GM13977 (cell line): ENCODE data around the gene UNC80.

Source experiments
- DNase-seq: peaks from one replicate; pipeline ENCODE4 v3.0.0; 2012; ENCODE audit warnings: low spot score
- CTCF ChIP-seq: IDR thresholded peaks from 2 replicates; pipeline ENCODE4 v1.5.1; 2012; ENCODE audit warnings: mild to moderate bottlenecking, control low read depth; ENCODE audit not compliant: insufficient read depth; ENCODE audit errors: extremely low read depth, missing control alignments
- in situ Hi-C: fragments of 300-500 bp; cut with MboI; formaldehyde crosslinking; loops from one replicate; pipeline ENCODE4 v1.12.0; 2022; ENCODE audit warnings: low sequenced_read_pairs, low pct_unique_long_range_greater_than_20kb, mixed read lengths, inconsistent platforms; ENCODE audit not compliant: unreplicated experiment

The UNC80 gene

GRCh38 chr2:209864716-209865295 is 93.2 kb downstream of the UNC80 start:
- in situ Hi-C loops = no loop called here
- TF ChIP-seq CTCF = no peak
- no peak for DNase-seq

- TF ChIP-seq CTCF = no peak
- no peak for DNase-seq
- in situ Hi-C loops = no loop called here
Measured at GRCh38 chr2:209868271-209868994, 96.8 kb downstream of the UNC80 start.

GRCh38 chr2:209870067-209870466 is 98.4 kb downstream of the UNC80 start:
- DNase-seq = no peak
- in situ Hi-C loops = no loop called here
- TF ChIP-seq CTCF = no peak

- DNase-seq = no peak
- TF ChIP-seq CTCF = no peak
- in situ Hi-C loops = no loop called here
Measured at GRCh38 chr2:209872675-209873074, 101.0 kb downstream of the UNC80 start.

GRCh38 chr2:209875270-209875669 is 103.6 kb downstream of the UNC80 start:
- no peak for TF ChIP-seq CTCF
- no peak for DNase-seq
- in situ Hi-C loops = no loop called here

GRCh38 chr2:209876211-209876610 is 104.6 kb downstream of the UNC80 start:
- in situ Hi-C loops = no loop called here
- TF ChIP-seq CTCF = no peak
- no peak for DNase-seq
